Thyroid gland (tissue), 4 donors: ENCODE data around the gene NHERF2. TPM values are rescaled to one million over a fixed set of nuclear protein-coding genes. Genes with fewer than 3 reads are reported as not detected.

Experiments
- DNase-seq, 2 donors: peaks; one replicate each; pipeline ENCODE4 v3.0.0-alpha.2; 2019
- H3K27ac ChIP-seq, 3 donors: fragments of 200-600 bp; sonication (generic); 1 replicate in 2 of 3; 2 replicates in 1 of 3; pipeline ENCODE4 v1.5.1; 2016 to 2019; ENCODE audit warnings: mild to moderate bottlenecking in 1 of 3, moderate library complexity in 1 of 3
- H3K27me3 ChIP-seq: fragments of 200-600 bp; sonication (generic); one replicate; pipeline ENCODE4 v1.5.1; 2019
- H3K36me3 ChIP-seq, 2 donors: fragments of 200-600 bp; sonication (generic); one replicate each; pipeline ENCODE4 v1.5.1; 2016 to 2019
- H3K4me1 ChIP-seq, 2 donors: fragments of 200-600 bp; sonication (generic); one replicate each; pipeline ENCODE4 v1.5.1; 2017 to 2019
- H3K4me3 ChIP-seq, 3 donors: fragments of 200-600 bp; sonication (generic); replicated peaks in 1 of 3; 1 replicate in 2 of 3; 2 replicates in 1 of 3; pipeline ENCODE4 v1.5.1; 2016; ENCODE audit warnings: mild to moderate bottlenecking in 1 of 3
- H3K9me3 ChIP-seq: fragments of 200-600 bp; sonication (generic); one replicate; pipeline ENCODE4 v1.5.1; 2017
- CTCF ChIP-seq, 6 experiments: fragments of 200-600 bp in 3 of 6; fragments of 450-650 bp in 3 of 6; sonication (generic) in 3 of 6; IDR thresholded peaks; one replicate each; pipeline ENCODE4 v1.5.1; 2016 to 2019; ENCODE audit warnings: antibody characterized with exemption in 6 of 6, mild to moderate bottlenecking in 2 of 6, inconsistent platforms in 1 of 6, moderate library complexity in 1 of 6
- POLR2A ChIP-seq, 2 donors: fragments of 450-650 bp; IDR thresholded peaks; one replicate each; pipeline ENCODE4 v1.6.1; 2017; ENCODE audit warnings: antibody characterized with exemption in 2 of 2, mild to moderate bottlenecking in 2 of 2, moderate library complexity in 1 of 2
- WGBS, 2 donors: methylation state at CpG; one replicate each; pipeline ENCODE4 v1.1.5; 2017; 5-methylcytosine and 5-hydroxymethylcytosine counted together
- intact Hi-C: fragments of 100-400 bp; cut with DNase I; formaldehyde crosslinking; loops from one replicate; pipeline ENCODE4 v1.15.1; 2023
- total RNA-seq, 4 donors: library from RNA; depleted of rRNA; stranded (reverse); fragments of >200 nt; gene quantifications; one replicate each; pipeline ENCODE4 v1.2.3, GENCODE V29; 2016

Gene NHERF2
- total RNA-seq, 4 donors from 2014 or later = 73.8 to 146 (median 81.6) TPM

- no peaks in the 10 kb centered on the region for H3K27me3 ChIP-seq
- H3K36me3 ChIP-seq = no peaks in the 10 kb centered on the region
- no peak for TF ChIP-seq CTCF (IDR thresholded peaks at IDR 0.05)
- peak overlapping the region in 2 of 3 donors; percentile 5 to 82 for H3K27ac ChIP-seq
- H3K9me3 ChIP-seq = no peaks in the 10 kb centered on the region
- WGBS, 2 donors = 85 to 93% methylated on average over 3 to 22 of the region's 22 CpGs
- intact Hi-C loops = loop anchor here (2.0 kb wide), 1 partner anchor 18 kb away; the partner anchor contains the start of gene NHERF2
- no peak for DNase-seq
- peaks cover 45 to 70% of the 10 kb centered on the region in 2 donors for H3K4me1 ChIP-seq
- no peak overlapping the region for H3K4me3 ChIP-seq
These were observed 17.8 kb downstream of the NHERF2 start for GRCh38 chr16:2044541-2044940.

GRCh38 chr16:2045965-2046892, 19.5 kb downstream of the NHERF2 start:
- TF ChIP-seq POLR2A (IDR thresholded peaks at IDR 0.05) = no peak
- no peak for TF ChIP-seq CTCF (IDR thresholded peaks at IDR 0.05)

GRCh38 chr16:2046893-2047329, 20.2 kb downstream of the NHERF2 start:
- H3K27me3 ChIP-seq = no peaks in the 10 kb centered on the region
- no peak for TF ChIP-seq CTCF (IDR thresholded peaks at IDR 0.05)
- WGBS, 2 donors = 23 to 38% methylated on average over 3 to 8 of the region's 8 CpGs
- no peak for DNase-seq
- H3K36me3 ChIP-seq = peaks cover 0 to 5% of the 10 kb centered on the region in 2 donors
- H3K4me1 ChIP-seq = peaks cover 29 to 47% of the 10 kb centered on the region in 2 donors
- intact Hi-C loops = no loop called here
- no peaks in the 10 kb centered on the region for H3K9me3 ChIP-seq
- H3K27ac ChIP-seq = peak overlapping the region; percentile 11 to 77 (median 66)
- H3K4me3 ChIP-seq = peak overlapping the region in 2 of 3 donors; percentile 36 to 96

More at GRCh38 chr16:2045965-2046892, 19.5 kb downstream of the NHERF2 start:
- Histone ChIP-seq H3K4me1 (peaks cover 36 to 53% of the 10 kb centered on the region in 2 donors), H3K27ac (peak overlapping the region in 2 of 3 donors; percentile 66 to 77), H3K36me3 (peaks cover 0 to 5% of the 10 kb centered on the region in 2 donors), H3K9me3 (no peaks in the 10 kb centered on the region), H3K4me3 (no peak overlapping the region), H3K27me3 (no peaks in the 10 kb centered on the region)
- 90% methylated on average over 12 to 21 of the region's 21 CpGs for WGBS, 2 donors
- no peak for DNase-seq
- intact Hi-C loops = loop anchor here (2.0 kb wide), 1 partner anchor 19 kb away; the partner anchor contains the start of gene NHERF2

- Histone ChIP-seq H3K27ac (peak within 1 kb of the TSS; percentile 11 to 77 (median 66)), H3K4me1 (peaks cover 23 to 40% of the 10 kb centered on the region in 2 donors), H3K4me3 (peak within 1 kb of the TSS; percentile 36 to 96 (median 87)), H3K27me3 (no peaks in the 10 kb centered on the region), H3K36me3 (peaks cover 0 to 5% of the 10 kb centered on the region in 2 donors), H3K9me3 (no peaks in the 10 kb centered on the region)
- WGBS, 2 donors = 2% methylated on average over 14 of the region's 81 CpGs; no CpG with 5 or more reads in 1 of the 2 donors
- intact Hi-C loops = no loop called here
- TF ChIP-seq CTCF (IDR thresholded peaks at IDR 0.05) (peak in 4 of 6 experiments; percentile 29 to 69 (median 43)), POLR2A (IDR thresholded peaks at IDR 0.05) (peak in 1 of 2 donors; percentile 69)
- peak; percentile 97 for DNase-seq
These were observed 20.8 kb downstream of the NHERF2 start, which contains the start of the genes NTHL1 and TSC2 for GRCh38 chr16:2047330-2048115. TSS of gene NTHL1 (minus strand) at chr16:2047834. CDS start at chr16:2047823, 11 bp downstream. TSS of gene TSC2 (plus strand) at chr16:2047985. CDS start at chr16:2048616, 631 bp downstream.
